ENCODE results near the gene ZBTB7C. TPM values are rescaled to one million over a fixed set of nuclear protein-coding genes. Genes with fewer than 3 reads are reported as not detected.

Gene ZBTB7C
- total RNA-seq, 6 experiments from 2014 or later = not detected

DNA sequence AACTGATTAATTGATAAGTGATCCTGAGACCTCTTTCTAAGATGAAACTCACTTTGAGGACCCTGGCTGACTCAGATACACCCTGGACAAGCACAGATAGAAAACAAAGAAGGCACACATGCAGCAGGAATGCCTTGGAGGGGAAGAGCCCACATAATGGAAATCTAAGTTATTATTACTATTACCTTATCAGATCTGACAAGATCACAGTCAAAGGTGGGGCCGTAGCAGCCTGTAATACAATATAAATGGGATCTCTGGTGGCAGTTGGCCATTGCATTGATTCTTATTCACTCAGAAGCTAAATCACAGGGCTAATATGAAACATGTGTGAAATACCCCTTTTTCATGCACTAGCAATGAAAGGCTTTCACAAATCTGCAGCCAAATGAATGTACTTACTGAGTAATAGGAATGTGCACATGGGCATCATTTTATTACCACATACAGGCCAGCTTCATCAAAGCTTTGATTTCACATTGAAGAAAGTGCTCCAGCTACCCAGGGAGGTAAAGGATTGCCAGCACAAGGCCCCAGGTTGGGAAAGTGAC is 84.0 kb downstream of the ZBTB7C start:
- TF ChIP-seq, protein P1, sequence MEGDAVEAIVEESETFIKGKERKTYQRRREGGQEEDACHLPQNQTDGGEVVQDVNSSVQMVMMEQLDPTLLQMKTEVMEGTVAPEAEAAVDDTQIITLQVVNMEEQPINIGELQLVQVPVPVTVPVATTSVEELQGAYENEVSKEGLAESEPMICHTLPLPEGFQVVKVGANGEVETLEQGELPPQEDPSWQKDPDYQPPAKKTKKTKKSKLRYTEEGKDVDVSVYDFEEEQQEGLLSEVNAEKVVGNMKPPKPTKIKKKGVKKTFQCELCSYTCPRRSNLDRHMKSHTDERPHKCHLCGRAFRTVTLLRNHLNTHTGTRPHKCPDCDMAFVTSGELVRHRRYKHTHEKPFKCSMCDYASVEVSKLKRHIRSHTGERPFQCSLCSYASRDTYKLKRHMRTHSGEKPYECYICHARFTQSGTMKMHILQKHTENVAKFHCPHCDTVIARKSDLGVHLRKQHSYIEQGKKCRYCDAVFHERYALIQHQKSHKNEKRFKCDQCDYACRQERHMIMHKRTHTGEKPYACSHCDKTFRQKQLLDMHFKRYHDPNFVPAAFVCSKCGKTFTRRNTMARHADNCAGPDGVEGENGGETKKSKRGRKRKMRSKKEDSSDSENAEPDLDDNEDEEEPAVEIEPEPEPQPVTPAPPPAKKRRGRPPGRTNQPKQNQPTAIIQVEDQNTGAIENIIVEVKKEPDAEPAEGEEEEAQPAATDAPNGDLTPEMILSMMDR (IDR thresholded peaks at IDR 0.05) = no peak
- H3K4me1 Mint-ChIP-seq (ENCODE audit: low read depth) = peaks cover 50% of the 10 kb centered on the region
- peaks cover 4% of the 10 kb centered on the region; the same call in 1 of the 2 replicates for H3K9me3 Mint-ChIP-seq
- H3K27me3 Mint-ChIP-seq (ENCODE audit: insufficient read depth) = peaks cover 18% of the 10 kb centered on the region
- no peak for DNase-seq
- H3K36me3 Mint-ChIP-seq (ENCODE audit: low read depth) = peaks cover 4% of the 10 kb centered on the region; the same call in 1 of the 2 replicates
- H3K27ac Mint-ChIP-seq = no peak overlapping the region
- no peak overlapping the region for H3K4me3 Mint-ChIP-seq

- Mint-ChIP-seq H3K27me3 (ENCODE audit: insufficient read depth) (peaks cover 18% of the 10 kb centered on the region), H3K36me3 (ENCODE audit: low read depth) (peaks cover 4% of the 10 kb centered on the region; the same call in 1 of the 2 replicates), H3K4me1 (ENCODE audit: low read depth) (peaks cover 50% of the 10 kb centered on the region), H3K4me3 (no peak overlapping the region), H3K9me3 (peaks cover 4% of the 10 kb centered on the region; the same call in 1 of the 2 replicates), H3K27ac (no peak overlapping the region)
- TF ChIP-seq, protein P1 (IDR thresholded peaks at IDR 0.05) = no peak
- DNase-seq = no peak
Observed at GRCh38 chr18:48324651-48325050, 84.5 kb downstream of the ZBTB7C start.

DNA sequence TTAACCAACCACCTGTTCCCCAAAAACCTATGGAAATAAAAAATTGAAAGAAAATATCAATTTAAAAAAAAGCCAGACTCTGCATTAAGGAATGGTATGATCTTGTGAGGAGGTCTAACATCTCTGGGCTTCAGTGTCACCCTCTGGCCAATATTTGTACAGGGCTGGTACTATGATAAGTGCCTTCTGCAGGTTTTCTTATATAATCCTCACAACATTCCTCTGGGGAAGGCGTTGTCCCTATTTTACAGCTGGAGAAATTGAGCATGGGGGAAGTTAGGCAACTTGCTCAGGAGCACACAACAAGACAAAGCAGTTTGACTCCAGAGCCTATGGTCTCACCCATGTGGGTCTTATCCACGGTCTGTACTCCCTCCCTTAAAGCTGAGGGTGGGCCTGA is 86.0 kb downstream of the ZBTB7C start:
- Mint-ChIP-seq H3K4me3 (no peak overlapping the region), H3K27me3 (ENCODE audit: insufficient read depth) (peaks cover 18% of the 10 kb centered on the region), H3K9me3 (peaks cover 1% of the 10 kb centered on the region; the same call in 1 of the 2 replicates), H3K27ac (no peak overlapping the region), H3K4me1 (ENCODE audit: low read depth) (peaks cover 37% of the 10 kb centered on the region), H3K36me3 (ENCODE audit: low read depth) (peaks cover 4% of the 10 kb centered on the region; the same call in 1 of the 2 replicates)
- DNase-seq = no peak
- TF ChIP-seq, protein P1 (IDR thresholded peaks at IDR 0.05) = no peak

- H3K4me1 Mint-ChIP-seq (ENCODE audit: low read depth) = peaks cover 22% of the 10 kb centered on the region
- peaks cover 25% of the 10 kb centered on the region for H3K27me3 Mint-ChIP-seq (ENCODE audit: insufficient read depth)
- no peaks in the 10 kb centered on the region for H3K9me3 Mint-ChIP-seq
- DNase-seq = no peak
- H3K36me3 Mint-ChIP-seq (ENCODE audit: low read depth) = no peaks in the 10 kb centered on the region
- TF ChIP-seq, protein P1 (IDR thresholded peaks at IDR 0.05) = no peak
- no peak overlapping the region for H3K27ac Mint-ChIP-seq
- no peak overlapping the region for H3K4me3 Mint-ChIP-seq
Observed at GRCh38 chr18:48321536-48321935, 87.6 kb downstream of the ZBTB7C start.

- Mint-ChIP-seq H3K27me3 (ENCODE audit: insufficient read depth) (peaks cover 25% of the 10 kb centered on the region), H3K36me3 (ENCODE audit: low read depth) (no peaks in the 10 kb centered on the region), H3K4me1 (ENCODE audit: low read depth) (peaks cover 19% of the 10 kb centered on the region), H3K9me3 (no peaks in the 10 kb centered on the region), H3K4me3 (no peak overlapping the region), H3K27ac (no peak overlapping the region)
- DNase-seq = no peak
- TF ChIP-seq, protein P1 (IDR thresholded peaks at IDR 0.05) = no peak
Observed at GRCh38 chr18:48321121-48321520, 88.1 kb downstream of the ZBTB7C start.

Data from HFFc6 (cell line).